Hematopoietic multipotent progenitor cell treated with erythropoietin and hydrocortisone succinate and interleukin-3 and kit ligand, for 8 days (in vitro differentiated cells): Measurements from ENCODE around the gene AP5B1.

Experiments used
- DNase-seq: peaks from one replicate; pipeline ENCODE4 v3.0.0-alpha.2; 2015

AP5B1 gene, protein sequence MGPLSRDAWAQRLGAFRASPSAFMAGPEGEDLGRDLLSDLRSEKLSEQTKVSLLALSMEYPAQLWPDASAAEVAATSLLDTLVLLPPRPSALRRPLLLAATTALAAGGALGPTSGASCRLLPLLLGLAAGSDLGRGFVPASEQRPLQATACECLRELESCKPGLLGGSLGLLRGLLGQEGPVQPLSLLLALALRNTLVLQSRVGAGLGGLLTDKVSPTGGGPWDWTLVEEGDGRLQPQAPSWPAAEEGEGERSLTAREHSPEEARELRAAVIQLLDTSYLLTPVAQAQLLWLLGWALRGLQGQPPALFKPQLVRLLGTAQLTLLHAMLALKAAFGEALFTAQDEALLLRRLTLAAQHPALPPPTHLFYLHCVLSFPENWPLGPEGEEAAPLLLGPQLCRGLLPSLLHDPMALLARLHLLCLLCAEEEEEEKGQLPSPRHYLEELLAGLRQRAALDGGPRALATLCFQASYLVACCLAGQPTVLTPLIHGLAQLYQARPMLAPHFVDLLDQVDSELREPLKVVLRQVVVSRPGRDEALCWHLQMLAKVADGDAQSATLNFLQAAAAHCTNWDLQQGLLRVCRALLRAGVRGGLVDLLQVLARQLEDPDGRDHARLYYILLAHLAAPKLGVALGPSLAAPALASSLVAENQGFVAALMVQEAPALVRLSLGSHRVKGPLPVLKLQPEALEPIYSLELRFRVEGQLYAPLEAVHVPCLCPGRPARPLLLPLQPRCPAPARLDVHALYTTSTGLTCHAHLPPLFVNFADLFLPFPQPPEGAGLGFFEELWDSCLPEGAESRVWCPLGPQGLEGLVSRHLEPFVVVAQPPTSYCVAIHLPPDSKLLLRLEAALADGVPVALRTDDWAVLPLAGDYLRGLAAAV

DNA sequence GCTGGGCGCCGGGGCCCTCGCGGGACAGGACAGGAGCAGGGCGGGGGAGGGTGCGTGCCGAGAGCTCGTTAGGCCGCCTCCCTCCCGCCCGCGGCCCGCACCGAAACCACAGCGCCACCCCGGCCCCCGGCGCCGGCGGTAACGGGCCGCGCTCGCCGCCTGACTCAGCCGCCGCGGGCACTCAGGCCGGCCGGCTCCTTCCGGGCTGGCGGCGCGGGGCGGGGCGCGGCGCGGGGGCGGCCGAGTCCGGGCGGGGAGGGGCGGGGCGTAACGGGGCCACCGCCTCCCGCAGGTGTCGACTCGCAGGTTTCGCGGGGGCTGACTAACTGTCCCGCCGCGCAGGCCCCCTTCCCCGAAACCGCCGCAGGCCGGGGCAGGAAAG is at the start of gene AP5B1:
TSS of gene AP5B1 (minus strand) at position 207 of the 382 bp plus-strand sequence. CDS start 385 bp downstream, outside the sequence.
- DNase-seq: peak; percentile 38

DNA sequence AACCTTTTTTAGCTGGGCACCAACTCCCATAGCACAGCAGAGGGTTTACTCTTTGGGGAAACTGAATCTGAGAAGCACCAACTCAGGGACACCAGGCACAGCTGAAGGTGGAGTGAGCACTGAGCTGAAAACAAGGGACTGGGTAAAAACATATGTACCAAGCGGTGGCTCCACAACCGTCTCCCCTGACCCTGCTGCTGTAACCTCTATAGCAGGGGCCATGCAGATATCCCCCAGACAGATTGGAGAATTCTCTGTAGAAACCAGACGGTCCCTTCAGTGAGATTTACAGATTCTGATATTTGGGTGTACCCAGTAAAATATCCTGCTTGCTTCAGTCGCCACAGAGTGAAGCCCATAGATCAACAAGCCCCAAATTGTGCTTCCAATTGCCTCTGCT is 48.7 kb upstream of the AP5B1 start:
- DNase-seq: no peak

DNA sequence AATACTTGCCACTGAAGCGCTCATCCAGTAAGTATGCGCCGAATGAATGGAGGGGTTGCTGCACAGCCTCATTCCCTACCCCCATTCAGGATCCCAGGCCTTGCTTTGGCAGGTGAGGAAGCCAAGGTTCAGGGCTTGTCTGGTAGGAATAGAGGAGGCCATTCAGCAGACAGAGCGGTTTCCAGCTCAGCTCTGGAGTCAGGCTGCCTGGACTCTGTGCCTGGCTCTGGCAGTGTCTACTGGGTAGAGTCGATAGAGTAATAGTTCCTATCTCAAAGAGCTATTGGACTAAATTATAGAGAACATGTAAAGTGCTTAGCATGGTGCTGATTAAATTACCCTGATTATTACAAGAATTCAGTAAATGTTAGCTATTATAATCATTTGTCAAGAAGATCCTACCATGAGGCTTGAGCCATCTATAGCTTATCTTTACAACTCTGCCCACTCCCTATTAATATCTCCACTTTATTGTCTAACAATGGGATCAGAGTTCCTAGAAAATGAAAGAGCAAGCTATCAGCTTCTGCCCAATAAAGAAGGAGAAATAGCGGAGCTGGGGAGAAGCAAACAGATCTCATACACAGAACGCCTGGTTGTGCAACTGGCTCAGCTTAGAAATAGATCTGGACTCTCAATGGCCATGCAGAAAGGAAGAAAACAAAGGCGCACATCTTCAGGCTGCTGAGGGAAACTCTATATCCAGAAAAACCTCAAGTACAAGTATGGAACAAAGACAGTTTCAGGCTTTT is 46.4 kb upstream of the AP5B1 start:
- no peak for DNase-seq

DNA sequence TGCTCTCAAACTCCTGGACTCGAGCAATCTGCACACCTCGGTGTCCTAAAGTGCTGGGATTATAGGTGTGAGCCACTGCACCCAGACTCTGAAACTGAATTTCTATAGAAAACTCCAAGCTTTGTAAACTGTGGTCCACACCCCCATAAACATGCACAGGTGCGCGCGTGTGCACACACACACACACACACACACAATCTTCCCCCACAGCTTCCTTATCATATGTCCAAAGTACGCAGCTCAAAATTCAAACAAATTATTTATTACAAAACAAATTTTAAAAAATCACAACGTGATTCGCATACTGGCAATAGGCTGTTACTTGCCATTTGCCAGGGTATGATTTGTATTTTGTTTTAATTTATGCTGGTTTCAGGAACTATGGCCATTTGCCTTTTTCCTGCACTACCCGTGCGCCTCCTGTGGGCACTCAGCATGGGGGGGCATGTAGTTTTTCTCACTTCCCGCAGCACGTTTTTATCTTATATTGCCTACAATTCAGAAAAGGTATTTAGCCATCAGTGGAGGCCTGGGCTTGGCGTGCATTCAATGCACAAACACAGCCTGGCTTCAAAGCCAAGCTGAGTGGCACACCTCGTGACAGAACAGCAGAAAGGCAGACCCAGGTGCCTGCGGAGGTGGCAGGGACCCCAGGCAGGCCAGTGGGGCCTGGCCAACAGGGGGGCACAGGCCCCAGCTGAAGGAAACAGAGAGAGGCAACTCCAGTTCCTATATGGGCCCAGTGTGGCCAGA is 42.2 kb upstream of the AP5B1 start:
- DNase-seq: no peak

DNA sequence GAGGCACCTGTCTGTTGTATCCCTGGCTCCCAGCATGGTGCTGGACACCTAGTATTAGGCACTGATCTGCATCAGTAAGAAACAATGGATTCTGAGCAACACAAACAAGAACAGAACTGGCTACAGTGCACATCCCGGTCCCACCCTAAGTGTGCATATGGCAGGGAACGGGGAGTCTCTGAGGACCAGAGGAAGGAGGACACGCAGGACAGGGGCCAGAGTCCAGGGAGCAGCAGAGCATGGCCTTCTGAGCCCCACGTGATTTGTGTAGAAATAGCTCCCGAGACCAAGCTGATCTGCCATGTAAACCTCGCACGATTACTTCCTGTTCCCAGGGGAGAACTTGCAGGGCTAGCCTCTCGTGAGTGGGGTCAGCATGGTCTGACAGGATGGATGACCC is 40.3 kb upstream of the AP5B1 start:
- no peak for DNase-seq

GRCh38 chr11:65817835-65818680 is 37.3 kb upstream of the AP5B1 start:
- peak; percentile 84 for DNase-seq

DNA sequence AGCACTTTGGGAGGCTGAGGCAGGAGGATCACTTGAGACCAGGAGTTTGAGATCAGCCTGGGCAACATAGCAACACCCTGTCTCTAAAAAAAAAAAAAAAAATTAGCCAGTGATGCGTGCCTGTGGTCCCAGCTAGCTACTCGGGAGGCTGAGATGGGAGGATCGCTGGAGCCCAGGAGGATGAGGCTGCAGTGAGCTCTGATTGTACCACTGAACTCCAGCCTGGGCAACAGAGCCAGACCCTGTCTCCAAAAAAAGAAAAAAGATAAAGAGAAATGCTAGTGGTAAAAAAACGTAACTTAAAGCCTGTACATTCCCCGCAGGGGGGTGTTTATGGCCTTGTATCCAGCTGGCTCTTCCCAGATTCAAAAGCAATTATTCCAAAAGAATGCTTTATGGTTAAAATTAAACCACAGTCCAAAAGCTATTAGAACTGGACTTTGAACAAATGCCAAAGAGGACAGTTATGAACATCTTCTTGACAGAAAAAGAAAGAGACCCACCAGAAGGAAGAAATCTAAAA is 36.6 kb upstream of the AP5B1 start:
- no peak for DNase-seq

GRCh38 chr11:65816696-65817095 is 35.9 kb upstream of the AP5B1 start:
- no peak for DNase-seq

- DNase-seq: no peak
These were observed 34.3 kb upstream of the AP5B1 start for GRCh38 chr11:65814986-65815565.

- DNase-seq: no peak
These were observed 33.6 kb upstream of the AP5B1 start for GRCh38 chr11:65814131-65814985.

DNA sequence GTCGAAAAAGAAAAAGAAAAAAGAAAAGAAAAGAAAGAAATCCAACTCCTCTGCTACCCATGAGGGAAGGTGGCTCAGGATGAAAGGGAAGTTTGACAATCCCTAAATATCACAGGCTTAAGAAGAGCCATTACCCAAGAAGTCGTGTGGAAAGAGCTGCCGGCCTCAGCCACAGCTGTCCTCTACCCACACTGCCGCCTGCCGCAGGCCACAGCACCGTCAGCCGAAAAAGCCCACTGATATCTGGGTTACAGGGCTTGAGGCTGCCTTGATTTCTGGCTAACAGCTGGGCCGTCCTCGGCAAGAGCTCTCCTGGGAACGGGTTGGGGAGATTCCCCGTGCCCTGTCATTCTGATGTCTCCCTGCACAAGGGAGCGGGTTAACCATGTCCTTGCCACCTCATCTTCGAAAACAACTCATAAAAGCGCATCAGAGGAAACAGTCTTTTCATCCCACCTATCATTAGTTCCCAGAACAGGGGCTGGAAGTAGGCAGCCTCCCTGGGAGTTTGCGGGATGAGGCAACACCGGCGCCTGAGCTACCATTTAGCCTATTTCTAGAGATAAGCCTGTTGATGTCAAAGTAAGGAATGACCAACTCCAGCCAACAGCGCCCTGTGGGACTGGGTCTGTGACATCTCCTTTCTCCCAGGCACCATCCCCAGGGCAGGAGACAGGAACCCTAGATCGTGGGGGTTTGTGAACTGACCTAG is 31.1 kb upstream of the AP5B1 start:
- no peak for DNase-seq

GRCh38 chr11:65810046-65810868 is 29.5 kb upstream of the AP5B1 start:
- peak; percentile 31 for DNase-seq

DNA sequence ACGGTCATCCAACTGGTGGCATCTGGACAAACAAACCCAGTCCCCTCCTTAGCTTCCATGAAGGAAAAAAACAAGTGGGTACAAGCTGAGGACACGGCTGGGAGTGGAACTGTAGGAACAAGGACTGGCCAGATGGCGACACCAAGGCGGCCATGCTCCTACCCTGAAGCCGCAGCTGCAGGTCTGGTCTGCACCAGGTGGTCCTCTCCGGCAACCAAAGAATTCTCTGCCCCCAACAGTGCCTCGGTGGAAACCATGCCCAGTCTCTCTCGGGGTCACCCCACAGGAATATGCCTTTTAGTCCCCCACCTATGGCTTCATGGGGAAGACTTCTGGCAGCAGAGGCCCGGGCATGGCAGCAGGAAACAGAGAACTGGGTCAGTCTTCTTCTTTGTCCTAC is 28.7 kb upstream of the AP5B1 start:
- no peak for DNase-seq

DNA sequence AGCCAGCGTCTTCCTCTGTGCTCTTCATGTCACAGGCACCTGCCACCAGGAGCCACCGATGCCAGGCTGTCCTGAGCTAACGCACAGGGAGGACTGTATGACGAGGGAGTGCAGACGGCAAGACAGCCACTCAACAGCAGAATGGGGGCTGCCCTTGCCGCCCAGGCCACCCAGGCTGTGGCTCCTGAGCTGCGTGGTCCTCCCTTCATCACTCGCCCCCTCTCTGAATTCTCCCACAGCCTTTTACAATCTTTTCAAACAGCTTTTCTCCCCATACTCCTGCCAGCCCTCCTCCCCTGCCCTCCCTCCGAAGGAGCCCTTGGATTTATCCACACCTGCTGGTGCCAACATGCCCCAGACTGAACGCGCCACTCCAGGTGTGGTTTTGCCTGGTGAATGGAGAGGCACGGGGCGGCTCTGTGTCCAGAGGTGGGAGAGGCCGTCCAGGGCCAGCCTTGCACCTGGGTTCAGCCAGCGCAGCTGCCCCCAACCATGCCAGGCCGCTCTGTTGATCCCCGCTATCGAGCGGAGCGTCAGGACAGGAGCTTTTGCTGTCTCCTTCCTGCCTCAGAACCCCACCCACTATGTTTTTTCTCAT is 28.1 kb upstream of the AP5B1 start:
- no peak for DNase-seq

DNA sequence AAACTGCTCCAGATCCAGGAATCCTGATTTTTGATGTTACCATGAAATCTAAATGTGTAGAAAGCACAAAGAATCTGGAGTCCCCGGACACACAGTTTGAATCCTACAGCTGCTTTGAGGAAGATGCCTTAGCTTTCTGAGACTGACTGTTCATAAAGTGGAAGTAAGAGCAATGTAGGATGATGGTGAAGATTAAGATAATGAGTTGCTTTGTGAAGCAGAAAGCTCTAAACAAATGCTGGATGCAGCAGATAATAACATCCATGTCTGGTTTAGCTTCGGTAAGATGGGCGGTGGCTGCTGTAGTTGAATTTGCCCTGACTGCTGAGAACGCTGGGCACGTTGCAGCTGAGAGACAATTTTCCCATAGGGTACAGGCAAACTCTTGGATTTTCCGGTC is 26.2 kb upstream of the AP5B1 start:
- DNase-seq: peak; percentile 56

GRCh38 chr11:65803797-65804492 is 23.2 kb upstream of the AP5B1 start:
- no peak for DNase-seq

GRCh38 chr11:65802841-65803240 is 22.1 kb upstream of the AP5B1 start:
- DNase-seq: no peak
